Smooth muscle cell (in vitro differentiated cells): ENCODE data around the gene MIGA1. TPM values are rescaled to one million over a fixed set of nuclear protein-coding genes. Genes with fewer than 3 reads are reported as not detected.
A peak's percentile ranks its signal among the peaks of the same experiment; 100 is the strongest.

ENCODE experiments used
- DNase-seq: peaks from one replicate; lab custom pipeline; 2025; ENCODE audit not compliant: unreplicated experiment; lab: John Stamatoyannopoulos, UW
- H2AFZ ChIP-seq: fragments of 200-600 bp; sonication (generic); 2 replicates; pipeline ENCODE4 v1.6.0; 2016; ENCODE audit warnings: antibody characterized with exemption, low read depth, mild to moderate bottlenecking
- H3F3A ChIP-seq: fragments of 200-600 bp; sonication (generic); 2 replicates; pipeline ENCODE4 v1.6.0; 2017; ENCODE audit warnings: antibody characterized with exemption, low read depth
- H3K27ac ChIP-seq: fragments of 200-600 bp; sonication (generic); 2 replicates; pipeline ENCODE4 v1.5.1; 2016; ENCODE audit warnings: low read depth, mild to moderate bottlenecking
- H3K27me3 ChIP-seq: fragments of 200-600 bp; sonication (generic); 2 replicates; pipeline ENCODE4 v1.6.1; 2016; ENCODE audit warnings: low read depth, mild to moderate bottlenecking
- H3K36me3 ChIP-seq: fragments of 200-600 bp; sonication (generic); 2 replicates; pipeline ENCODE4 v1.5.1; 2016; ENCODE audit warnings: low read depth
- H3K4me1 ChIP-seq: fragments of 200-600 bp; sonication (generic); 2 replicates; pipeline ENCODE4 v1.5.1; 2016; ENCODE audit warnings: low read depth
- H3K4me2 ChIP-seq: fragments of 200-600 bp; sonication (generic); 2 replicates; pipeline ENCODE4 v1.6.0; 2016; ENCODE audit warnings: mild to moderate bottlenecking
- H3K4me3 ChIP-seq: fragments of 200-600 bp; sonication (generic); 2 replicates; pipeline ENCODE4 v1.5.1; 2016; ENCODE audit warnings: mild to moderate bottlenecking
- H3K79me2 ChIP-seq: fragments of 200-600 bp; sonication (generic); 2 replicates; pipeline ENCODE4 v1.6.0; 2016; ENCODE audit warnings: low read depth, mild to moderate bottlenecking
- H3K9ac ChIP-seq: fragments of 200-600 bp; sonication (generic); 2 replicates; pipeline ENCODE4 v1.6.0; 2016; ENCODE audit warnings: low read depth
- H3K9me3 ChIP-seq: fragments of 200-600 bp; sonication (generic); replicated peaks from 2 replicates; pipeline ENCODE4 v1.5.1; 2016; ENCODE audit warnings: low read depth
- H4K20me1 ChIP-seq: fragments of 200-600 bp; sonication (generic); 2 replicates; pipeline ENCODE4 v1.6.0; 2016; ENCODE audit warnings: low read depth
- CTCF ChIP-seq: fragments of 200-600 bp; sonication (generic); IDR thresholded peaks from 2 replicates; pipeline ENCODE4 v1.5.1; 2017; ENCODE audit warnings: borderline replicate concordance, mild to moderate bottlenecking, antibody characterized with exemption; ENCODE audit not compliant: insufficient read depth, poor library complexity, severe bottlenecking
- WGBS: methylation state at CpG from one replicate; pipeline ENCODE4 v1.1.7; 2016; ENCODE audit warnings: low lambda C conversion rate; 5-methylcytosine and 5-hydroxymethylcytosine counted together
- polyA plus RNA-seq: library from polyadenylated mRNA; unstranded; fragments of >200 nt; fragmentation: Nextera tagmentation; extraction: Ambion mirVana; gene quantifications from 2 replicates; pipeline ENCODE4 v1.2.1, GENCODE V29; 2016
- total RNA-seq: library from RNA; depleted of rRNA; stranded (reverse); fragments of >200 nt; gene quantifications from 2 replicates; pipeline ENCODE4 v1.2.3, GENCODE V29; 2014

MIGA1 gene
- total and polyA plus RNA-seq, 2 experiments from 2014 or later = 6.6 to 22.7 TPM

- WGBS = 90% methylated on average over 2 of the region's 2 CpGs
- H3K4me2 ChIP-seq = no peak overlapping the region
- H3F3A ChIP-seq = no peaks in the 10 kb centered on the region
- H3K27me3 ChIP-seq = no peaks in the 10 kb centered on the region
- H3K9me3 ChIP-seq = no peaks in the 10 kb centered on the region
- no peak overlapping the region for H3K4me3 ChIP-seq
- no peak for TF ChIP-seq CTCF
- no peak overlapping the region for H3K9ac ChIP-seq
- H2AFZ ChIP-seq = no peak overlapping the region
- no peaks in the 10 kb centered on the region for H3K36me3 ChIP-seq
- H3K4me1 ChIP-seq = no peaks in the 10 kb centered on the region
- no peak for DNase-seq
- H3K27ac ChIP-seq = no peak overlapping the region
- no peaks in the 10 kb centered on the region for H4K20me1 ChIP-seq
- no peaks in the 10 kb centered on the region for H3K79me2 ChIP-seq
Measured at GRCh38 chr1:77882411-77882810, 103.0 kb downstream of the MIGA1 start.

- Histone ChIP-seq H3K79me2 (peaks cover 35% of the 10 kb centered on the region), H3K4me1 (peaks cover 16% of the 10 kb centered on the region), H2AFZ (peak within 1 kb of the TSS; percentile 18), H3F3A (peaks cover 3% of the 10 kb centered on the region), H3K4me2 (peak within 1 kb of the TSS; percentile 98), H3K9me3 (no peaks in the 10 kb centered on the region), H3K27me3 (no peaks in the 10 kb centered on the region), H3K4me3 (peak within 1 kb of the TSS; percentile 90), H3K27ac (peak within 1 kb of the TSS; percentile 96), H3K9ac (peak within 1 kb of the TSS; percentile 95), H3K36me3 (no peaks in the 10 kb centered on the region), H4K20me1 (peaks cover 11% of the 10 kb centered on the region)
- peak; percentile 63 for DNase-seq
- 2% methylated on average over 35 of the region's 36 CpGs for WGBS
- TF ChIP-seq CTCF = no peak
Measured at GRCh38 chr1:77888081-77888780, 108.8 kb downstream of the MIGA1 start, which contains the start of gene NEXN. Gene NEXN (plus strand): TSS chr1:77888624. CDS start chr1:77916107, 27,483 bp downstream.

GRCh38 chr1:77888781-77889642 lies 109.6 kb downstream of the MIGA1 start:
- Histone ChIP-seq H3F3A (peaks cover 3% of the 10 kb centered on the region), H3K4me2 (peak overlapping the region; percentile 98), H3K36me3 (no peaks in the 10 kb centered on the region), H2AFZ (peak overlapping the region; percentile 18), H3K27ac (peak overlapping the region; percentile 96), H4K20me1 (peaks cover 11% of the 10 kb centered on the region), H3K9ac (peak overlapping the region; percentile 95), H3K27me3 (no peaks in the 10 kb centered on the region), H3K4me3 (peak overlapping the region; percentile 90), H3K9me3 (no peaks in the 10 kb centered on the region), H3K4me1 (peaks cover 16% of the 10 kb centered on the region), H3K79me2 (peaks cover 43% of the 10 kb centered on the region)
- no peak for TF ChIP-seq CTCF
- peak; percentile 63 for DNase-seq
- WGBS = under 1% methylated on average over 39 of the region's 46 CpGs
